Measurements from ENCODE around the gene PTGER2. TPM values are rescaled to one million over a fixed set of nuclear protein-coding genes. Genes with fewer than 3 reads are reported as not detected.
A peak's percentile ranks its signal among the peaks of the same experiment; 100 is the strongest.

Gene PTGER2
- total and polyA plus RNA-seq, 2 of the 13 experiments (the other 11 are each of a cell fraction or from before 2014, with no cell fraction given), result not detected

- H3K4me3 ChIP-seq (replicated peaks in 1 of 3; ENCODE audit: insufficient read depth in 1 of 3, low read depth in 2 of 3, low read length in 3 of 3), result no peak overlapping the region
- H3K36me3 ChIP-seq (replicated peaks in 1 of 2; ENCODE audit: control insufficient read depth in 1 of 2, insufficient read depth in 2 of 2, low read length in 2 of 2), result no peaks in the 10 kb centered on the region
- FAIRE-seq (no peak), ATAC-seq (peak; percentile 57), DNase-seq (ENCODE audit: low spot score) (no peak)
- TF ChIP-seq ZFP37 (CRISPR knock-in tag; IDR thresholded peaks at IDR 0.05; ENCODE audit: borderline replicate concordance) (no peak), CBFB (CRISPR knock-in tag; IDR thresholded peaks at IDR 0.05) (no peak), NR2F6 (IDR thresholded peaks at IDR 0.05) (no peak), NR2F6 (CRISPR knock-in tag; IDR thresholded peaks at IDR 0.05) (no peak)
- peaks cover 0 to 33% of the 10 kb centered on the region in 2 experiments; a peak in 3 of 5 replicates for H3K27me3 ChIP-seq (ENCODE audit: control insufficient read depth in 1 of 2, insufficient read depth in 2 of 2, low read length in 2 of 2)
- ChIA-PET POLR2A (no interaction called here), CTCF (ENCODE audit: low intra/inter-chr PET ratio, low total read pairs) (no interaction called here)
- intact Hi-C loops (cut with micrococcal nuclease; ENCODE audit: unreplicated experiment), result no loop called here
- H3K27ac ChIP-seq (ENCODE audit: extremely low read length, insufficient read depth, low read length), result no peak overlapping the region
- no TSS peak for BruUV-seq (replicated peaks)
- no peaks in the 10 kb centered on the region for H3K9me3 ChIP-seq (ENCODE audit: low read length)
- H3K4me1 ChIP-seq (ENCODE audit: insufficient read depth, low read length), result no peaks in the 10 kb centered on the region
- H2AFZ ChIP-seq (ENCODE audit: low read length), result no peak overlapping the region
- H3K79me2 ChIP-seq (ENCODE audit: insufficient read depth, low read length), result no peaks in the 10 kb centered on the region
- in situ Hi-C loops (cut with HindIII; ENCODE audit: extremely low pct_ligation_motif_present, low pct_unique_long_range_greater_than_20kb), result no loop called here
- no peak overlapping the region for H3K9ac ChIP-seq (ENCODE audit: insufficient read depth, low read depth, low read length)
- no peak overlapping the region for H3K4me2 ChIP-seq (ENCODE audit: low read depth, low read length)
- WGBS (ENCODE audit: low lambda C conversion rate), result 3% methylated on average over 3 of the region's 3 CpGs
- no peaks in the 10 kb centered on the region for H4K20me1 ChIP-seq (ENCODE audit: insufficient read depth, low read length)
Observed at GRCh38 chr14:52272375-52272774, 41.7 kb upstream of the PTGER2 start.

DNA sequence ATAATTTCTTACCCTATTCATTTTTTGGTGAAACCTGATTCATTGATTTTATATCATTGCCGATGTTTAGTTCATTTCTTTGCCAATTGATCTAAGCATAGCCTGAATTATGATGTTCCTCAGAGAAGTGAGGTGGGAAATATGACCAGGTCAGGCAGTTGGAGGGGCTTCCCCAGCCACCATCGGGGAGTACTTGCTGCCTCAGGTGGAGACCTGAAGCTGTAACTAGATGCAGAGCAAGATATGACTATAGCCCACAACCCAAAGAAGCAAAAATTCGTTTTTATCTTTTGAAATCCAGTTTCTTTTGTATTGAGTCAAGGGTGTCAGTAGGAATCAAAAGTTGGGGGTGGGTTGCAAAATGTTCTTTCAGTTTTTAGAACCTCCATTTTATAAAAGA, 38.7 kb upstream of the PTGER2 start:
- TF ChIP-seq PAX8 (CRISPR knock-in tag; IDR thresholded peaks at IDR 0.05; ENCODE audit: borderline replicate concordance) (no peak), ZNF891 (CRISPR knock-in tag; IDR thresholded peaks at IDR 0.05) (no peak), SKI (IDR thresholded peaks at IDR 0.05; ENCODE audit: partially characterized antibody) (no peak), ZNF83 (CRISPR knock-in tag; IDR thresholded peaks at IDR 0.05; ENCODE audit: borderline replicate concordance) (no peak), AGO1 (IDR thresholded peaks at IDR 0.05; ENCODE audit: low read depth, low read length, poor library complexity, severe bottlenecking) (no peak), ZFP62 (CRISPR knock-in tag; IDR thresholded peaks at IDR 0.05) (no peak)
- H4K20me1 ChIP-seq (ENCODE audit: insufficient read depth, low read length), result no peaks in the 10 kb centered on the region
- no peak overlapping the region for H2AFZ ChIP-seq (ENCODE audit: low read length)
- H3K27me3 ChIP-seq (ENCODE audit: control insufficient read depth in 1 of 2, insufficient read depth in 2 of 2, low read length in 2 of 2), result peaks cover 0 to 26% of the 10 kb centered on the region in 2 experiments; a peak in 3 of 5 replicates
- 2% methylated on average over 3 of the region's 3 CpGs for WGBS (ENCODE audit: low lambda C conversion rate)
- H3K9ac ChIP-seq (ENCODE audit: insufficient read depth, low read depth, low read length), result no peak overlapping the region
- no TSS peak for BruUV-seq (replicated peaks)
- ChIA-PET POLR2A (no interaction called here), CTCF (ENCODE audit: low intra/inter-chr PET ratio, low total read pairs) (no interaction called here)
- no peaks in the 10 kb centered on the region for H3K36me3 ChIP-seq (replicated peaks in 1 of 2; ENCODE audit: control insufficient read depth in 1 of 2, insufficient read depth in 2 of 2, low read length in 2 of 2)
- DNase-seq (ENCODE audit: low spot score), result no peak
- intact Hi-C loops (cut with micrococcal nuclease; ENCODE audit: unreplicated experiment) (no loop called here), in situ Hi-C loops (cut with HindIII; ENCODE audit: extremely low pct_ligation_motif_present, low pct_unique_long_range_greater_than_20kb) (no loop called here)
- H3K4me3 ChIP-seq (replicated peaks in 1 of 3; ENCODE audit: insufficient read depth in 1 of 3, low read depth in 2 of 3, low read length in 3 of 3), result no peak overlapping the region
- FAIRE-seq, result no peak
- no peaks in the 10 kb centered on the region for H3K79me2 ChIP-seq (ENCODE audit: insufficient read depth, low read length)
- H3K9me3 ChIP-seq (ENCODE audit: low read length), result no peaks in the 10 kb centered on the region
- no peak overlapping the region for H3K4me2 ChIP-seq (ENCODE audit: low read depth, low read length)
- no peaks in the 10 kb centered on the region for H3K4me1 ChIP-seq (ENCODE audit: insufficient read depth, low read length)
- no peak overlapping the region for H3K27ac ChIP-seq (ENCODE audit: extremely low read length, insufficient read depth, low read length)
- no peak for ATAC-seq
